ENCODE data around the gene FADS3. TPM values are rescaled to one million over a fixed set of nuclear protein-coding genes. Genes with fewer than 3 reads are reported as not detected.

The FADS3 gene
- total and polyA plus RNA-seq, 2 of the 13 experiments (the other 11 are each of a cell fraction or from before 2014, with no cell fraction given): 13.4 to 23.2 TPM

GRCh38 chr11:61923166-61924063 is 32.1 kb upstream of the FADS3 start (continued):
- TF ChIP-seq ZNF687 (CRISPR knock-in tag; IDR thresholded peaks at IDR 0.05) (peak; percentile 96), ZSCAN20 (CRISPR knock-in tag; IDR thresholded peaks at IDR 0.05; ENCODE audit: borderline replicate concordance) (peak; percentile 86; the same call in 1 of the 2 replicates), ZBTB33 (CRISPR knock-in tag; IDR thresholded peaks at IDR 0.05) (0 out of 2 replicates have a peak, but pooled peaks have one; percentile 23), SSRP1 (CRISPR knock-in tag; IDR thresholded peaks at IDR 0.05) (no peak), ZMAT3 (CRISPR knock-in tag; conservative IDR thresholded peaks at IDR 0.05) (peak; percentile 68; the same call in 1 of the 2 replicates), ZNF530 (CRISPR knock-in tag; IDR thresholded peaks at IDR 0.05; ENCODE audit: low read depth) (no peak), ZNF20 (CRISPR knock-in tag; IDR thresholded peaks at IDR 0.05) (no peak), PRDM15 (CRISPR knock-in tag; IDR thresholded peaks at IDR 0.05) (peak; percentile 77)
- TF ChIP-seq, protein P1, sequence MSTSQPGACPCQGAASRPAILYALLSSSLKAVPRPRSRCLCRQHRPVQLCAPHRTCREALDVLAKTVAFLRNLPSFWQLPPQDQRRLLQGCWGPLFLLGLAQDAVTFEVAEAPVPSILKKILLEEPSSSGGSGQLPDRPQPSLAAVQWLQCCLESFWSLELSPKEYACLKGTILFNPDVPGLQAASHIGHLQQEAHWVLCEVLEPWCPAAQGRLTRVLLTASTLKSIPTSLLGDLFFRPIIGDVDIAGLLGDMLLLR (CRISPR knock-in tag; IDR thresholded peaks at IDR 0.05): peak; percentile 64; the same call in 1 of the 2 replicates
